Measurements from ENCODE around the gene ZBTB7B. TPM values are rescaled to one million over a fixed set of nuclear protein-coding genes. Genes with fewer than 3 reads are reported as not detected.
A peak's percentile ranks its signal among the peaks of the same experiment; 100 is the strongest.
"Not testable (repeated sequence)": the region's sequence is repeated elsewhere in the genome, so short reads cannot be mapped to it uniquely, and the experiment has no call there.

Gene ZBTB7B
- total RNA-seq, 1 donor from 2014 or later: 83.1 TPM

- Histone ChIP-seq H3K9me3 (no peaks in the 10 kb centered on the region), H3K27me3 (no peaks in the 10 kb centered on the region), H3K27ac (peak overlapping the region; percentile 95 to 99), H3K4me1 (peaks cover 22 to 35% of the 10 kb centered on the region in 2 donors), H3K36me3 (peaks cover 5 to 8% of the 10 kb centered on the region in 2 donors), H3K4me3 (peak overlapping the region; percentile 61 to 82)
- peak in 1 of 3 experiments; percentile 26 for TF ChIP-seq CTCF (IDR thresholded peaks at IDR 0.05)
- DNase-seq (ENCODE audit: low spot score in 2 of 2): peak; percentile 92 to 99
- intact Hi-C loops (cut with DNase I): loop anchor here (1.0 to 2.0 kb wide), 3 partner anchors 29 to 77 kb away; partner anchors contain the start of genes ADAM15 and ZBTB7B
Measured at GRCh38 chr1:154973344-154974101, 29.1 kb upstream of the ZBTB7B start.

- DNase-seq (ENCODE audit: low spot score in 2 of 2): peak; percentile 97 to 99
- H3K27ac ChIP-seq: peak within 1 kb of the TSS; percentile 95 to 99
- no peaks in the 10 kb centered on the region for H3K27me3 ChIP-seq
- H3K4me3 ChIP-seq: peak within 1 kb of the TSS; percentile 61 to 82
- intact Hi-C loops (cut with DNase I): loop anchor here (1.0 to 2.0 kb wide), 3 partner anchors 28 to 77 kb away; partner anchors contain the start of genes ADAM15 and ZBTB7B
- H3K9me3 ChIP-seq: no peaks in the 10 kb centered on the region
- H3K36me3 ChIP-seq: peaks cover 5% of the 10 kb centered on the region in 2 donors
- peaks cover 22 to 33% of the 10 kb centered on the region in 2 donors for H3K4me1 ChIP-seq
- TF ChIP-seq CTCF (IDR thresholded peaks at IDR 0.05): no peak
Measured at GRCh38 chr1:154974102-154974807, 28.3 kb upstream of the ZBTB7B start, which contains the start of gene CKS1B. Gene CKS1B, plus strand, starts transcription at chr1:154974681. Its CDS starts 65 bp downstream, at chr1:154974746.

GRCh38 chr1:154974808-154975408 is 27.7 kb upstream of the ZBTB7B start:
- Histone ChIP-seq H3K9me3 (no peaks in the 10 kb centered on the region), H3K36me3 (peaks cover 5% of the 10 kb centered on the region in 2 donors), H3K4me1 (peaks cover 21 to 28% of the 10 kb centered on the region in 2 donors), H3K27me3 (no peaks in the 10 kb centered on the region), H3K27ac (peak overlapping the region; percentile 95 to 99), H3K4me3 (peak overlapping the region; percentile 61 to 82)
- intact Hi-C loops (cut with DNase I): loop anchor here (1.0 to 2.0 kb wide), 4 partner anchors 8 to 76 kb away; partner anchors contain the start of genes ADAM15, FLAD1 and ZBTB7B
- no peak for TF ChIP-seq CTCF (IDR thresholded peaks at IDR 0.05)
- DNase-seq (ENCODE audit: low spot score in 2 of 2): peak; percentile 83 to 97

- Histone ChIP-seq H3K36me3 (peaks cover 5% of the 10 kb centered on the region in 2 donors), H3K9me3 (no peaks in the 10 kb centered on the region), H3K4me3 (peak overlapping the region; percentile 61 to 82), H3K27ac (peak overlapping the region; percentile 95 to 99), H3K27me3 (no peaks in the 10 kb centered on the region), H3K4me1 (peaks cover 20 to 22% of the 10 kb centered on the region in 2 donors)
- intact Hi-C loops (cut with DNase I): loop anchor here (1.0 to 2.0 kb wide), 3 partner anchors 8 to 75 kb away; partner anchors contain the start of genes ADAM15 and FLAD1
- peak in 1 of 2 donors; percentile 79 for DNase-seq (ENCODE audit: low spot score in 2 of 2)
- no peak for TF ChIP-seq CTCF (IDR thresholded peaks at IDR 0.05)
Measured at GRCh38 chr1:154975409-154976059, 27.1 kb upstream of the ZBTB7B start.

- intact Hi-C loops (cut with DNase I): not testable (repeated sequence)
Measured at GRCh38 chr1:154977762-154978161, 24.8 kb upstream of the ZBTB7B start.

More at GRCh38 chr1:154977762-154978161, 24.8 kb upstream of the ZBTB7B start:
- not testable (repeated sequence) for H3K27me3 ChIP-seq; H3K27ac ChIP-seq; H3K36me3 ChIP-seq; H3K4me3 ChIP-seq; H3K9me3 ChIP-seq; DNase-seq (ENCODE audit: low spot score in 2 of 2); H3K4me1 ChIP-seq
